ENCODE measurements around the gene IGSF8. TPM values are rescaled to one million over a fixed set of nuclear protein-coding genes. Genes with fewer than 3 reads are reported as not detected.

The IGSF8 gene
- total and polyA plus RNA-seq, 10 donors: 15.6 to 28.9 (median 21.7) TPM

DNA sequence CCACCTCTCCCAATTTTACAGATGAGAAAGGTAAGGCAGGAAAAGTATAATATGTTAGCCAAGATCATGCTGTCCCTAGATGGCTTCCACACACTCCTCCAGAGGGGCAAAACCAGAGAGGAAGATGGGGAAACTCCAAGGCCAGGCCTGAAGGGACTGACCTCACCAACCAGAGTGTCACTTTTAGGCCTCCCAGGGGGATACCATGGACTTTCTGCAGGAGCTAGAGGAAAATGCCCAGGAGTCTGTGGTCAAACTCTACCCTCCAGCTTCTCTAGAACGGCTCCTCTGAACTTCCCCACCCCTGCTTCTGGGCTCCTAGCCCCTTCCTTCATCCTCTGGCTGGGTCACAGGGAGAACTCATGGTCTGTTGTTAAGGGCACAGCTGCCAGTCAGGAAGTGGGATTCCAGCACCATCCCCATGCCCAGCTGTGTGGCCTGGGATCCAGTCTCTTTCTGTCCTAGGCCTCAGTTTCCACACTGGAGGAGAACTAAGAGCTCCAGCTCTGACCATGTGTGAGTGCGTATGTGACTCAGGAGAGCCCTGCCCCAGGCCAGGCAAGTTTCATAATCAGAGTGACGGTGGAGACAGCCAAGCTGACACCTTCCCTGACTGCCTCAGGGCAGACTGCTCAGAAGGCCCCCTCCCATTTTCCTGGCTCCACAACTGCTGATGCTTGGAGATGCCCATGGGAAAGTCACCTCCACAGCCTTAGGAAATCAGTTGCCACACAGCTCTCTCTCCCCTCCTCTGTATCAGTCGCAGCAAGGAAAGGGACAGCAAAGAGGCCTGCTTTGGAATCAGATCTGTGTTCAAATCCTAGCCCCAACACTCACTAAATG is 1.9 kb downstream of the IGSF8 start:
- intact Hi-C loops (cut with DNase I; ENCODE audit: low total_unique reads): loop anchor here (10.0 kb wide), 1 partner anchor 312 kb away; the partner anchor contains the start of gene DUSP23
- Histone ChIP-seq H3K27me3 (replicated peaks in 1 of 7) (no peaks in the 10 kb centered on the region), H3K27ac (peak overlapping the region in 2 of 8 donors; percentile 93), H3K4me1 (peaks cover 21 to 67% (median 40%) of the 10 kb centered on the region in 6 donors), H3K9me3 (no peaks in the 10 kb centered on the region), H3K36me3 (peaks cover 0 to 43% (median 34%) of the 10 kb centered on the region in 6 donors), H3K4me3 (peak overlapping the region in 2 of 8 donors; percentile 59 to 93)
- peak; percentile 66 for DNase-seq
- WGBS, 5 donors: 59 to 78% (median 71%) methylated on average over 4 of the region's 4 CpGs
- TF ChIP-seq POLR2A (IDR thresholded peaks at IDR 0.05) (no peak), POLR2AphosphoS5 (IDR thresholded peaks at IDR 0.05) (no peak)
- TF ChIP-seq, protein P1, sequence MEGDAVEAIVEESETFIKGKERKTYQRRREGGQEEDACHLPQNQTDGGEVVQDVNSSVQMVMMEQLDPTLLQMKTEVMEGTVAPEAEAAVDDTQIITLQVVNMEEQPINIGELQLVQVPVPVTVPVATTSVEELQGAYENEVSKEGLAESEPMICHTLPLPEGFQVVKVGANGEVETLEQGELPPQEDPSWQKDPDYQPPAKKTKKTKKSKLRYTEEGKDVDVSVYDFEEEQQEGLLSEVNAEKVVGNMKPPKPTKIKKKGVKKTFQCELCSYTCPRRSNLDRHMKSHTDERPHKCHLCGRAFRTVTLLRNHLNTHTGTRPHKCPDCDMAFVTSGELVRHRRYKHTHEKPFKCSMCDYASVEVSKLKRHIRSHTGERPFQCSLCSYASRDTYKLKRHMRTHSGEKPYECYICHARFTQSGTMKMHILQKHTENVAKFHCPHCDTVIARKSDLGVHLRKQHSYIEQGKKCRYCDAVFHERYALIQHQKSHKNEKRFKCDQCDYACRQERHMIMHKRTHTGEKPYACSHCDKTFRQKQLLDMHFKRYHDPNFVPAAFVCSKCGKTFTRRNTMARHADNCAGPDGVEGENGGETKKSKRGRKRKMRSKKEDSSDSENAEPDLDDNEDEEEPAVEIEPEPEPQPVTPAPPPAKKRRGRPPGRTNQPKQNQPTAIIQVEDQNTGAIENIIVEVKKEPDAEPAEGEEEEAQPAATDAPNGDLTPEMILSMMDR (IDR thresholded peaks at IDR 0.05 in 8 of 11, conservative IDR thresholded peaks at IDR 0.05 in 3 of 11): no peak

DNA sequence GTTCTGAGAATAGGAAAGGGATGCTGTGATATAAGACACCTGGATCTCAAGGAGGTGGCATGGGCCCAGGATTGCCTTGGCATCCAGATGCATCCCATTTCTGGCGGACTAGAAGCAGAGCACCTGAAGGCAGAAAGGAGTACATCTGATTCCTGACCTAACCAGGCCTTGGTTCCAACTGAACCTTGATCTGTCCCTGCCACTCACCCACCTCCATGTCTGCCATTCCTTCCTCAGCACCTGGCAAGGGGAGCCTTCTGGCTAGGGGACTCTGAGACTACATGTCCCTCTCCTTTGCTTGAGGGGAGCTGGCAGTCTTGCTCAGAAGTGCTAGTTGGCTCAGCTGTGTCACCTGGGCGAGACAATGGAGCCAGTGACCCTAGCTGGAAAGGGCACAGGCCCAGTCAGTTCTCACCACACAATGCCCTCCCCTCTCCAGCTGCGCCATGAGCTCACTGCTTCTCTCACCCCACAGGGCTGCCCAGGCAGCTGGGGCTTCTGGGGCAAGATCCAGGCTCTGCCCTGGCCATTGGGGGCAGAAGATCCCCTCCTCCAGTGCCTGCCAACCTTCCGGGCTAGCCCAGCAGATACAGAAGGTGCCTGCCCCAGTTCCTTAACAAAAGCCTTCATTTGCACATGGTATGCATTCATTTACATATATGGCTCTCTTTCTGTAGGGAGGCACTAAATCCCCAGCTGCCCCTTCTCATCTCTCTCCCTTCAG is 2.9 kb downstream of the IGSF8 start:
- no peak for TF ChIP-seq POLR2AphosphoS5 (IDR thresholded peaks at IDR 0.05)
- no peak for TF ChIP-seq POLR2A (IDR thresholded peaks at IDR 0.05)
- TF ChIP-seq, protein P1 (IDR thresholded peaks at IDR 0.05 in 8 of 11, conservative IDR thresholded peaks at IDR 0.05 in 3 of 11): no peak
- peaks cover 18 to 58% (median 31%) of the 10 kb centered on the region in 6 donors for H3K4me1 ChIP-seq
- H3K9me3 ChIP-seq: no peaks in the 10 kb centered on the region
- no peaks in the 10 kb centered on the region for H3K27me3 ChIP-seq (replicated peaks in 1 of 7)
- H3K27ac ChIP-seq: no peak overlapping the region
- peaks cover 0 to 52% (median 42%) of the 10 kb centered on the region in 6 donors for H3K36me3 ChIP-seq
- peak; percentile 66 for DNase-seq
- WGBS, 5 donors: 89 to 98% (median 96%) methylated on average over 2 to 4 of the region's 4 CpGs
- H3K4me3 ChIP-seq: no peak overlapping the region
- intact Hi-C loops (cut with DNase I; ENCODE audit: low total_unique reads): loop anchor here (10.0 kb wide), 1 partner anchor 311 kb away; the partner anchor contains the start of gene DUSP23

DNA sequence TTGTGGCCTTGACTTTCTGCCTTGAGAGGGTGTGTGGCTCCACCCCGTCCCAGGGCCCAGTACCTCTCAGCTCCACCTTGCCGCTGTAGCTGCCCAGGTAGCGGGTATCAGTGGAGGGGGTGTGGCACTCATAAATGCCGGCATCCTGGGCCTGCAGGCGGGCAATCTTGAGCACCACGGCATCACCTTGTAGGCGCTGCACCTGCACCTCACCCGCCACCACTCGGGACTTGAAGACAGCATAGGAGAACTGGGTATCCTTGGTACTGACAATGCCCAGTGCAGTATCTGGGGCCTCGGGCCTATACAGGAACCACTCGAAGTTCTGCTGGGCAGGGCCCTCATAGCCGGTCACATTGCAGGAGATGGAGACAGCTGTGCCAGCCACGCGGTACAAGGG is 3.6 kb downstream of the IGSF8 start:
- Histone ChIP-seq H3K9me3 (no peaks in the 10 kb centered on the region), H3K27ac (no peak overlapping the region), H3K4me3 (no peak overlapping the region), H3K36me3 (peaks cover 0 to 60% (median 42%) of the 10 kb centered on the region in 6 donors), H3K4me1 (peaks cover 18 to 53% (median 31%) of the 10 kb centered on the region in 6 donors), H3K27me3 (replicated peaks in 1 of 7) (no peaks in the 10 kb centered on the region)
- TF ChIP-seq, protein P1 (IDR thresholded peaks at IDR 0.05 in 8 of 11, conservative IDR thresholded peaks at IDR 0.05 in 3 of 11): no peak
- intact Hi-C loops (cut with DNase I; ENCODE audit: low total_unique reads): loop anchor here (10.0 kb wide), 1 partner anchor 310 kb away; the partner anchor contains the start of gene DUSP23
- 93 to 97% (median 95%) methylated on average over 14 of the region's 14 CpGs for WGBS, 5 donors
- peak; percentile 74 for DNase-seq

Data from spleen (tissue), 11 donors.